Small intestine (tissue), 7 donors: ENCODE data around the gene ILKAP. TPM values are rescaled to one million over a fixed set of nuclear protein-coding genes. Genes with fewer than 3 reads are reported as not detected.
A peak's percentile ranks its signal among the peaks of the same experiment; 100 is the strongest.

ENCODE experiments used
- DNase-seq, 2 donors: peaks; one replicate each; pipeline versions ENCODE4 v3.0.0 to v3.0.0-alpha.2; 2013
- FAIRE-seq: peaks from 2 replicates; lab custom pipeline; 2012; peaks lifted over from hg19 to GRCh38; lab: Jason Lieb, UNC
- H3K27ac ChIP-seq, 3 donors: one replicate each; pipeline ENCODE4 v1.5.1; 2013; ENCODE audit warnings: low read length in 2 of 3, mild to moderate bottlenecking in 2 of 3, control low read depth in 1 of 3, inconsistent platforms in 1 of 3, low read depth in 1 of 3, moderate library complexity in 1 of 3
- H3K27me3 ChIP-seq, 3 donors: one replicate each; pipeline ENCODE4 v1.6.1; 2013; ENCODE audit warnings: low read length in 3 of 3, inconsistent platforms in 1 of 3; ENCODE audit not compliant: control insufficient read depth in 3 of 3, insufficient read depth in 3 of 3
- H3K36me3 ChIP-seq, 3 donors: one replicate each; pipeline ENCODE4 v1.6.1; 2013; ENCODE audit warnings: low read length in 3 of 3, inconsistent platforms in 1 of 3, low read depth in 1 of 3, mild to moderate bottlenecking in 1 of 3, moderate library complexity in 1 of 3; ENCODE audit not compliant: control insufficient read depth in 3 of 3, insufficient read depth in 2 of 3
- H3K4me1 ChIP-seq, 3 donors: one replicate each; pipeline ENCODE4 v1.6.1; 2013; ENCODE audit warnings: low read length in 2 of 3, inconsistent platforms in 1 of 3, low read depth in 1 of 3, mild to moderate bottlenecking in 1 of 3, moderate library complexity in 1 of 3; ENCODE audit not compliant: control insufficient read depth in 3 of 3, insufficient read depth in 2 of 3
- H3K4me3 ChIP-seq, 3 donors: one replicate each; pipeline ENCODE4 v1.5.1; 2013; ENCODE audit warnings: low read length in 3 of 3, control low read depth in 1 of 3, inconsistent platforms in 1 of 3, low read depth in 1 of 3, mild to moderate bottlenecking in 1 of 3, moderate library complexity in 1 of 3
- H3K9me3 ChIP-seq, 2 donors: one replicate each; pipeline ENCODE4 v1.6.1; 2013; ENCODE audit warnings: low read depth in 1 of 2, low read length in 1 of 2; ENCODE audit not compliant: control insufficient read depth in 2 of 2, insufficient read depth in 1 of 2
- WGBS, 3 donors: extraction: QIAGEN DNeasy Blood & Tissue Kit; methylation state at CpG; one replicate each; pipeline ENCODE4 v1.1.7; 2013; 5-methylcytosine and 5-hydroxymethylcytosine counted together
- polyA plus RNA-seq, 4 donors: library from polyadenylated mRNA; stranded (reverse) in 3 of 4; unstranded in 1 of 4; fragments of 200-250 nt in 3 of 4; fragments of 120-200 nt in 1 of 4; gene quantifications; one replicate each; pipeline versions ENCODE4 v1.2.1 to v1.2.3, GENCODE V29; 2013
- donor health status: healthy with polysubstance abuse.
- donor health status: control.
- donor health status: control.
- donor health status: Bipolar disorder and iron deficiency.
- donor health status: healthy.

Gene ILKAP
- polyA plus RNA-seq, 4 donors = 37.6 to 66.0 (median 46.8) TPM

DNA sequence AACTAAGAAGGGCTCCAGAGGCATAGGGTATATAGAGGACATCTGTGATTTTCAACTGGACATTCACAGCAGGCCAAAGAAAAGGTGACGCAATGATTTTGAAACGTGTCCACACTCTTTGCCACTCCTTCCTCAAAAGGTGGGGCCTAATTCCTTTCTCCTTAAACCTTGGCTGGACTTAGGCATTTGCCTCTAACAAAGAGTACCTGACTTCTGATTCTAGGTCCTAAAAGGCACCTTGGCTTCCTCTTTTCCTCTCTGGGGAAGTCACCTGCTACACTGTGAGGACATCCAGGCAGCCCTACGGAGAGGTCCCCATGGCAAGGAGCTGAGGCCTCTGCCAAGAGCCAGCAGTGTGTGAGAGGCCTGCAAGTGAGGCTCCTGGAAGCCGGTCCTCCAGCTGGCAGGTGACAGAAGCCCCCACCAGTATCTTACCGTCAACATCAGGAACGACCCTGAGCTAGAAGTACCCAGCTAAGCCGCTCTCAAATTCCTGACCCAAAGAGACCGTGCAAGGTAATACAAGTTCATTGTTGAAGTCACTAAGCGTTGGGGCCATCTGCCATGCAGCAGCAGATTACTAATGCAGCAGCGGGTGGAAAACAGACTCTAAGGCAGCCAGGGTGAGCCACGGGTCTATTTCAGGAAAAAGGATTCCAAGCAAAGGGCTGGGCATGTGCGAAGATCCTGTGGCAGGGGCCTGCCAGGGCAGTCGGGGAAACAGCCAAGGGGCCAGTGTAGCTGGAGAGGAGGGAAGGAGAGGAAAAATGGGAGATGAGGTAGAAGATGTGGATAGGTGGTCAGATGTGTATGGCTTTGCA lies 43.7 kb upstream of the ILKAP start:
- Histone ChIP-seq H3K4me1 (peaks cover 0 to 15% (median 0%) of the 10 kb centered on the region in 3 donors), H3K36me3 (peaks cover 3 to 65% (median 9%) of the 10 kb centered on the region in 3 donors), H3K4me3 (no peak overlapping the region), H3K27ac (no peak overlapping the region), H3K9me3 (no peaks in the 10 kb centered on the region), H3K27me3 (no peaks in the 10 kb centered on the region)
- peak in 1 of 2 donors; percentile 29 for DNase-seq
- WGBS, 3 donors = 71 to 87% (median 77%) methylated on average over 13 of the region's 13 CpGs
- no peak for FAIRE-seq

DNA sequence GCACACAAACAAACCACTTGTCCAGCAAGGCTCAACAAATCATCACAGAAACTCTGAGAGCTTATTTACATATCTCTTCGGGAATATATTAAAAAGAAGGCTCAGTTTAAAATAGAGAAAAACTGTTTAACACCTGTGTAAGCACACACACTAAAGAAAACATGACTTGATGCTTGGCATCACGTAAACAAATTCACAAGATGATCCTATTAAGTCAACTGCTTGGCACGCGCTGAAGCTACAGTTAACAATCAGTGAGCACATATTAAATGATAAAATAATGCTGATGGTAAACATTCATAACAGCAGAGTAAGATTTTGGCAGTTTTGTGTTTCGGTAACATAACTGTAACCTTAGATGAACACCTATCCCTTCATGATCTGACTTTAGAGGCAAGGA lies 40.7 kb upstream of the ILKAP start:
- Histone ChIP-seq H3K36me3 (peaks cover 0 to 36% (median 5%) of the 10 kb centered on the region in 3 donors), H3K27ac (no peak overlapping the region), H3K9me3 (no peaks in the 10 kb centered on the region), H3K27me3 (no peaks in the 10 kb centered on the region), H3K4me1 (peaks cover 0 to 26% (median 3%) of the 10 kb centered on the region in 3 donors), H3K4me3 (no peak overlapping the region)
- DNase-seq (no peak), FAIRE-seq (no peak)
- 89 to 91% (median 90%) methylated on average over 5 of the region's 5 CpGs for WGBS, 3 donors

GRCh38 chr2:238243496-238244076 lies 40.1 kb upstream of the ILKAP start:
- DNase-seq (no peak), FAIRE-seq (no peak)
- Histone ChIP-seq H3K27me3 (peaks cover 0 to 5% (median 0%) of the 10 kb centered on the region in 3 donors), H3K4me3 (no peak overlapping the region), H3K9me3 (peaks cover 0 to 4% of the 10 kb centered on the region in 2 donors), H3K4me1 (peaks cover 0 to 29% (median 3%) of the 10 kb centered on the region in 3 donors), H3K27ac (peak overlapping the region in 2 of 3 donors; percentile 22 to 86), H3K36me3 (peaks cover 0 to 32% (median 5%) of the 10 kb centered on the region in 3 donors)
- WGBS, 3 donors = 53 to 69% (median 57%) methylated on average over 10 of the region's 10 CpGs

DNA sequence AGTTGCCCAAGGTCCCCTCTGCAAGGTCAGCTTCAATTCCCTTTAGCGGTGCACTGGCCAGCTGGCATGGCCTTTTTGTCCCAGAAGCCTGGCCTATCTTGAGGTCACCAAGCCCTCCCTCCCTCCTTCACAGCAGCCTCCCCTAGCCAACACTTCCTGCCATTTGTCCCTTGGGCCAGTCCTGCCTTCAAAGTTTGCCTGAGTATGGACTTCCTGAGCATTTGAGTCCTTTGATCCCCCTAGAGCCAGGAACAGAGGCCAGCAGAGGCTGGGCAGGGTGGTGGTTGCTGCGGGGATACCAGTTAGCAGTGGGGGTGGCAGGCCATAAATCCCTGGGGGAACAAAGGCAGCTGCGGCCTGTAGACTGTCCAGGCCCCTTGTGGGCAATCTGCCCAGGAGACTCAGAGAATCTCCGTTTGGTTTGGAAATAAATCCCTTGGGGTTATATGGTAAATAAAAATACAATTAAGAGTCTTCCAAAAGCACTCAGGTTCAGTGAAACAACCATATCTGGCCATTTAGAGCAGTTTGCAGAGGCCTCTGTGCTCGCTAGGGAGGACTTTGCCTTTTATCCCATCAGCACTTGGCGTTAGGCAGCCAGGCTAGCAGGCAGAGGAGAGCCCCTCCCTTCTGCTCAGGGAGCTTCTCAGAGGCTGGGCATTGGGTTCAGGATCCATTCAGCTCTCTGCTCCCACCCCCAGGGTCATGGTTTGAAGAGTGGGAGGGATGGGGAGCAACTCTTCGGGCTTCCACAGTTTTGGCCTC lies 39.4 kb upstream of the ILKAP start:
- peaks cover 0 to 5% of the 10 kb centered on the region in 2 donors for H3K9me3 ChIP-seq
- H3K4me3 ChIP-seq = no peak overlapping the region
- FAIRE-seq (no peak), DNase-seq (peak; percentile 72 to 80)
- peaks cover 0 to 29% (median 3%) of the 10 kb centered on the region in 3 donors for H3K4me1 ChIP-seq
- WGBS, 3 donors = 22 to 40% (median 24%) methylated on average over 7 of the region's 7 CpGs
- H3K27me3 ChIP-seq = peaks cover 0 to 11% (median 0%) of the 10 kb centered on the region in 3 donors
- H3K36me3 ChIP-seq = peaks cover 0 to 28% (median 4%) of the 10 kb centered on the region in 3 donors
- H3K27ac ChIP-seq = peak overlapping the region in 2 of 3 donors; percentile 22 to 86

DNA sequence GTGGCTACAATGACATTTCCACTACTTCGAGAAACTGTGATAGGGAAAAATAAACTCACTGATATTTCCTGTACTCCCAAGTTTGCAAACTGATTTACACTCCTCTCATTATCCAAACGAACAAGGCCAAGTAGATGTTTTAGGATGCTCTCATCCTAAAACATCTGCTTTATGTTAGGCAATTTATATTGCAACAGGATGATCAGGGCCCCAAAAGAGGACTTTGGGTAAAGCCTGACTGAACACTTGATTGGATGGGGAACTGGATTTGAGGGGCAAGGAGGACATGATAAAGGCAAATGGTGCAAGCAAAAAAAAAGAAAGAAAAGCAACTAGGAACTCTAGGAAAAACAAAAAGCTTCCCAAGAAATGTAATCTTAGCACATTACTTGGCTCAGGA lies 38.5 kb upstream of the ILKAP start:
- WGBS, 3 donors = 68 to 74% (median 74%) methylated on average over 2 of the region's 2 CpGs
- H3K27ac ChIP-seq = peak overlapping the region in 1 of 3 donors; percentile 86
- H3K4me3 ChIP-seq = no peak overlapping the region

DNA sequence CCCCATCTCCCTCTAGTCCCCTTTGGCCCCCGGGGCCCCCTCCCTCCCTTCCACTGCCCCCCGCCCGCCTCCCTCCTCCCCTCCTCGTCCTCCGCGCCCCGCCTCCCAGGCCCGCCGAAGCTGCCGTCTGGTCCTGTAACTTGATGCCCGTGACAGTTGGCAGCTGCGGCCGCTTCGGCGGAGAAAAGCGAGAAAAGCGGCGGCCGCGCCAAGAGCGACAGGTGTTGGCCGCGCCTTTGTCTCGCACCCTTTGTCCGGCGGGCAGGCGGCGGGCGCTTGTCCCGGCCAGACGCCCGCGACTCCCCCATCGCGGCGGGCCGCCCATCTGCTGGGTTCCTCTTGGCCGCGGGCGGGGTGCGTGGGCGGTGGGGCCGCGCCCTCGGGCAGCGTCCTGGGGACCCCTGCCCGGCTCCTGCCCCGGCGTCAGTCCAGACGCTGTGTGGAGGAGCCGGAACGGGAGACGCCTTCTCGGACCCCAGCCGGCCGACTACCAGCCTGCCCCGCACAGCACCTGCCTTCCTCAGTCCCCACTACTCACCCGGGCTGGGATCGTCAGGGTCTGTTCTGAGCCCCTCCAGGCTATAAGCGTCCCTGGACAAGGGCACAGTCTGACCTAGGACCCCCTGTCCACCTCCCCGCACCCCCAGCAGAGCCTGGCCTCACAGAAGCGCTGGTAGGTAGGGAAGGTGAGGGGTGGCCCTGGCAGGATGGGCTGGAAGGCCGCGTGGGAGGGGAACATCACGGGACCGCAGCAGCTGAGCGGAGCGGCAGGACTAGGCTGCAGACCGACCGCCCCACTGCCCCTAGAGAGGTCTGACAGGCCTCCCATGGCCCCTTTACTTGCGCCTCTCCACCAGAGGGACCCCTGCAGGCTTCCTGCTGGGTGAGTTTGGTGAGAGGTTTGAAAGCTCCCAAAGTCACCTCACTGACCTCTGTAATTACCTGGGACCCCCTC lies 37.5 kb upstream of the ILKAP start:
- Histone ChIP-seq H3K27ac (peak overlapping the region in 2 of 3 donors; percentile 14 to 53), H3K36me3 (peaks cover 0 to 12% (median 0%) of the 10 kb centered on the region in 3 donors), H3K4me3 (peak overlapping the region in 2 of 3 donors; percentile 15 to 81), H3K27me3 (peaks cover 0 to 22% (median 0%) of the 10 kb centered on the region in 3 donors), H3K9me3 (peaks cover 0 to 5% of the 10 kb centered on the region in 2 donors), H3K4me1 (peaks cover 0 to 29% (median 3%) of the 10 kb centered on the region in 3 donors)
- DNase-seq (peak; percentile 61 to 78), FAIRE-seq (no peak)
- 14 to 19% (median 17%) methylated on average over 49 to 71 of the region's 71 CpGs for WGBS, 3 donors

More for the DNA sequence above, 38.5 kb upstream of the ILKAP start:
- H3K36me3 ChIP-seq = peaks cover 0 to 19% (median 0%) of the 10 kb centered on the region in 3 donors
- FAIRE-seq (no peak), DNase-seq (no peak)
- H3K27me3 ChIP-seq = peaks cover 0 to 16% (median 0%) of the 10 kb centered on the region in 3 donors
- H3K4me1 ChIP-seq = peaks cover 0 to 29% (median 3%) of the 10 kb centered on the region in 3 donors
- peaks cover 0 to 5% of the 10 kb centered on the region in 2 donors for H3K9me3 ChIP-seq
